ENCODE results near the gene CD300E.
"Not testable (repeated sequence)": the region's sequence is repeated elsewhere in the genome, so short reads cannot be mapped to it uniquely, and the experiment has no call there.

The CD300E gene

GRCh38 chr17:74601944-74602572 is 21.5 kb downstream of the CD300E start:
- no peak for DNase-seq (ENCODE audit: low read depth in 2 of 2, low spot score in 1 of 2)

GRCh38 chr17:74599448-74599939 is 24.0 kb downstream of the CD300E start:
- DNase-seq (ENCODE audit: low read depth in 2 of 2, low spot score in 1 of 2), result no peak

GRCh38 chr17:74599023-74599399 is 24.5 kb downstream of the CD300E start:
- DNase-seq (ENCODE audit: low read depth in 2 of 2, low spot score in 1 of 2), result no peak

GRCh38 chr17:74598346-74599022 is 25.1 kb downstream of the CD300E start:
- no peak for DNase-seq (ENCODE audit: low read depth in 2 of 2, low spot score in 1 of 2)

- no peak for DNase-seq (ENCODE audit: low read depth in 2 of 2, low spot score in 1 of 2)
Measured at GRCh38 chr17:74597069-74597790, 26.3 kb downstream of the CD300E start.

- no peak for DNase-seq (ENCODE audit: low read depth in 2 of 2, low spot score in 1 of 2)
Measured at GRCh38 chr17:74595037-74595750, 28.3 kb downstream of the CD300E start.

GRCh38 chr17:74592087-74592990 is 31.2 kb downstream of the CD300E start, which contains the start of gene CD300LD:
CD300LD (minus strand) TSS chr17:74592283; CDS start chr17:74592202, 81 bp downstream.
- no peak for DNase-seq (ENCODE audit: low read depth in 2 of 2, low spot score in 1 of 2)

GRCh38 chr17:74591503-74591902 is 32.0 kb downstream of the CD300E start:
- DNase-seq (ENCODE audit: low read depth in 2 of 2, low spot score in 1 of 2), result no peak

GRCh38 chr17:74585711-74586110 is 37.8 kb downstream of the CD300E start:
- no peak for DNase-seq (ENCODE audit: low read depth in 2 of 2, low spot score in 1 of 2)

GRCh38 chr17:74584292-74585060 is 39.1 kb downstream of the CD300E start:
- no peak for DNase-seq (ENCODE audit: low read depth in 2 of 2, low spot score in 1 of 2)

- no peak for DNase-seq (ENCODE audit: low read depth in 2 of 2, low spot score in 1 of 2)
Measured at GRCh38 chr17:74582633-74583032, 40.9 kb downstream of the CD300E start.

- no peak for DNase-seq (ENCODE audit: low read depth in 2 of 2, low spot score in 1 of 2)
Measured at GRCh38 chr17:74579900-74580299, 43.6 kb downstream of the CD300E start.

- no peak for DNase-seq (ENCODE audit: low read depth in 2 of 2, low spot score in 1 of 2)
Measured at GRCh38 chr17:74578979-74579378, 44.6 kb downstream of the CD300E start.

- no peak for DNase-seq (ENCODE audit: low read depth in 2 of 2, low spot score in 1 of 2)
Measured at GRCh38 chr17:74574489-74575142, 48.9 kb downstream of the CD300E start.

- not testable (repeated sequence) for DNase-seq (ENCODE audit: low read depth in 2 of 2, low spot score in 1 of 2)
Measured at GRCh38 chr17:74573635-74574034, 49.9 kb downstream of the CD300E start.

- no peak for DNase-seq (ENCODE audit: low read depth in 2 of 2, low spot score in 1 of 2)
Measured at GRCh38 chr17:74573169-74573568, 50.4 kb downstream of the CD300E start.

GRCh38 chr17:74571621-74572270 is 51.8 kb downstream of the CD300E start:
- DNase-seq (ENCODE audit: low read depth in 2 of 2, low spot score in 1 of 2), result no peak
